SK-N-DZ (cell line): Measurements from ENCODE around the gene HPS5. TPM values are rescaled to one million over a fixed set of nuclear protein-coding genes. Genes with fewer than 3 reads are reported as not detected.
"Not testable (repeated sequence)": the region's sequence is repeated elsewhere in the genome, so short reads cannot be mapped to it uniquely, and the experiment has no call there.

ENCODE experiments used
- DNase-seq: peaks from one replicate; pipeline ENCODE4 v3.0.0-alpha.2; 2015; ENCODE audit warnings: low spot score
- polyA plus RNA-seq, 2 experiments: library from polyadenylated mRNA; depleted of rRNA; stranded (reverse); fragments of >200 nt; gene quantifications; 2 replicates each; pipeline ENCODE4 v1.2.3, GENCODE V29; 2014

The HPS5 gene
- 23.0 and 24.0 TPM in 2 replicates for polyA plus RNA-seq (2014; cell fraction: cytosol; rRNA removed)
- polyA plus RNA-seq (2014; cell fraction: nucleus; rRNA removed) = 19.7 and 72.2 TPM in 2 replicates

GRCh38 chr11:18321969-18322711 lies at the start of gene HPS5, which contains the start of gene GTF2H1:
Gene HPS5 (minus strand): TSS chr11:18322140. CDS start chr11:18317858, 4,282 bp downstream.
Gene GTF2H1 (plus strand): TSS chr11:18322567. CDS start chr11:18333075, 10,508 bp downstream.
- DNase-seq = peak; percentile 99

GRCh38 chr11:18371279-18371678 lies 49.3 kb upstream of the HPS5 start:
- no peak for DNase-seq

- no peak for DNase-seq
Observed at GRCh38 chr11:18369398-18369797, 47.5 kb upstream of the HPS5 start.

- no peak for DNase-seq
Observed at GRCh38 chr11:18368221-18368620, 46.3 kb upstream of the HPS5 start.

GRCh38 chr11:18367431-18367830 lies 45.5 kb upstream of the HPS5 start:
- DNase-seq = no peak

- no peak for DNase-seq
Observed at GRCh38 chr11:18366286-18366685, 44.3 kb upstream of the HPS5 start.

GRCh38 chr11:18365741-18366140 lies 43.8 kb upstream of the HPS5 start:
- DNase-seq = no peak

- DNase-seq = no peak
Observed at GRCh38 chr11:18364495-18365073, 42.6 kb upstream of the HPS5 start.

- DNase-seq = no peak
Observed at GRCh38 chr11:18361154-18361553, 39.2 kb upstream of the HPS5 start.

- no peak for DNase-seq
Observed at GRCh38 chr11:18358646-18359045, 36.7 kb upstream of the HPS5 start.

- no peak for DNase-seq
Observed at GRCh38 chr11:18352581-18352980, 30.6 kb upstream of the HPS5 start.

GRCh38 chr11:18347471-18348125 lies 25.7 kb upstream of the HPS5 start:
- DNase-seq = no peak

GRCh38 chr11:18332891-18333290 lies 11.0 kb upstream of the HPS5 start:
- no peak for DNase-seq

GRCh38 chr11:18332302-18332701 lies 10.4 kb upstream of the HPS5 start:
- DNase-seq = no peak

GRCh38 chr11:18330921-18331320 lies 9.0 kb upstream of the HPS5 start:
- no peak for DNase-seq

GRCh38 chr11:18329196-18329870 lies 7.4 kb upstream of the HPS5 start:
- no peak for DNase-seq

GRCh38 chr11:18324381-18324780 lies 2.4 kb upstream of the HPS5 start:
- DNase-seq = no peak

- DNase-seq = not testable (repeated sequence)
Observed at GRCh38 chr11:18323881-18324280, 1.9 kb upstream of the HPS5 start.

GRCh38 chr11:18322818-18323570 lies 1.1 kb upstream of the HPS5 start:
- DNase-seq = no peak

GRCh38 chr11:18321578-18321968 lies 367 bp downstream of the HPS5 start:
- no peak for DNase-seq

GRCh38 chr11:18320617-18321016 lies 1.3 kb downstream of the HPS5 start:
- DNase-seq = no peak
